Heart right ventricle (tissue), 16 donors: Measurements from ENCODE around the gene KRT77. TPM values are rescaled to one million over a fixed set of nuclear protein-coding genes. Genes with fewer than 3 reads are reported as not detected.

Source experiments
- ATAC-seq, 8 donors: fragments of 200-7000 bp; cut with Tn5 transposase; one replicate each; pipeline ENCODE4 v1.9.1; 2020; ENCODE audit warnings: mild to moderate bottlenecking in 8 of 8, moderate library complexity in 8 of 8, moderate number of reproducible peaks in 1 of 8
- DNase-seq, 2 donors: peaks; one replicate each; pipeline ENCODE4 v3.0.0-alpha.2; 2020
- H3K27ac ChIP-seq, 10 donors: fragments of 200-600 bp; sonication (generic) in 2 of 10; one replicate each; pipeline versions ENCODE4 v1.5.0 to v1.8.0; 2020 to 2022; ENCODE audit warnings: mild to moderate bottlenecking in 3 of 10
- H3K27me3 ChIP-seq, 7 donors: fragments of 200-600 bp; one replicate each; pipeline ENCODE4 v1.8.0; 2021 to 2022; ENCODE audit warnings: mild to moderate bottlenecking in 2 of 7
- H3K36me3 ChIP-seq, 9 donors: fragments of 200-600 bp; sonication (generic) in 1 of 9; one replicate each; pipeline versions ENCODE4 v1.5.0 to v1.8.0; 2020 to 2022; ENCODE audit warnings: mild to moderate bottlenecking in 2 of 9
- H3K4me1 ChIP-seq, 9 donors: fragments of 200-600 bp; sonication (generic) in 1 of 9; one replicate each; pipeline versions ENCODE4 v1.5.0 to v1.8.0; 2020 to 2022; ENCODE audit warnings: mild to moderate bottlenecking in 4 of 9
- H3K4me3 ChIP-seq, 10 donors: fragments of 200-600 bp; sonication (generic) in 2 of 10; one replicate each; pipeline versions ENCODE4 v1.5.0 to v1.8.0; 2020 to 2022; ENCODE audit warnings: mild to moderate bottlenecking in 7 of 10, moderate library complexity in 2 of 10
- H3K9me3 ChIP-seq, 11 donors: fragments of 200-600 bp in 10 of 11; sonication (generic) in 2 of 11; one replicate each; pipeline versions ENCODE4 v1.5.0 to v1.8.0; 2013 to 2022; ENCODE audit warnings: mild to moderate bottlenecking in 2 of 11, control low read depth in 1 of 11, moderate library complexity in 1 of 11
- CTCF ChIP-seq, 9 donors: fragments of 200-600 bp; sonication (generic) in 2 of 9; IDR thresholded peaks; one replicate each; pipeline versions ENCODE4 v1.5.0 to v1.8.0; 2021 to 2022; ENCODE audit warnings: antibody characterized with exemption in 9 of 9, mild to moderate bottlenecking in 5 of 9, moderate library complexity in 1 of 9
- WGBS, 2 donors: extraction: QIAGEN DNeasy Blood & Tissue Kit; methylation state at CpG; one replicate each; pipeline ENCODE4 v1.1.7; 2013; ENCODE audit warnings: inconsistent platforms in 1 of 2; 5-methylcytosine and 5-hydroxymethylcytosine counted together
- intact Hi-C, 10 donors: fragments of 100-400 bp; cut with DNase I; formaldehyde crosslinking; loops; one replicate each; pipeline versions ENCODE4 v1.11.1 to v1.14.2; 2022
- polyA plus RNA-seq, 2 donors: library from polyadenylated mRNA; stranded (reverse); fragments of 200-250 nt; gene quantifications; one replicate each; pipeline ENCODE4 v1.2.3, GENCODE V29; 2013
- total RNA-seq, 10 donors: library from RNA; stranded (reverse); fragmentation: NEBNext Ultra II Directional in 3 of 10; extraction: Animal tissue kit (Norgen Biotek cat#: 25700) in 3 of 10; gene quantifications; one replicate each; pipeline versions ENCODE4 v1.2.1 to v1.2.4, GENCODE V29; 2021 to 2023
- donor health status: Arrhythmogenic right ventricular cardiomyopathy.
- donor health status: ischemic (EF 13 %, LVEDD 7.1; RV severe dilation, severe dysfunction).
- donor health status: healthy with polysubstance abuse.
- donor health status: DM: no; HTN: yes; CAD: no.
- donor health status: DM: no; HTN: no; CAD: no.
- donor health status: ischemic (EF 25% LVEDD 6.9; RV normal size, moderate dysfunction).
- donor health status: ischemic (EF 25% LVEDD 5.7; RV mildly dilated, moderate dysfunction).
- donor health status: healthy.
- donor health status: DM: yes; HTN: yes; CAD: no.
- donor health status: Ischemic cardiomyopathy.
- donor health status: ischemic (EF 35%, LVEDD 5.7; RV mildly dilated, moderate dysfunction).
- donor health status: nonischemic (EF 11% LVEDD 7.7; RV severe dilation, severe dysfunction).
- donor health status: DM: yes; HTN: yes; CAD: no.
- donor health status: PGD.
- donor health status: ischemic (EF 29% LVEDD 5.4; RV normal size, mild dysfunction).
- donor health status: nonischemic (EF 23%, LVEDD 6.1; RV moderate dilation, normal function).

KRT77 gene
- total and polyA plus RNA-seq, 12 donors = 0.08 TPM; not detected in 11

DNA sequence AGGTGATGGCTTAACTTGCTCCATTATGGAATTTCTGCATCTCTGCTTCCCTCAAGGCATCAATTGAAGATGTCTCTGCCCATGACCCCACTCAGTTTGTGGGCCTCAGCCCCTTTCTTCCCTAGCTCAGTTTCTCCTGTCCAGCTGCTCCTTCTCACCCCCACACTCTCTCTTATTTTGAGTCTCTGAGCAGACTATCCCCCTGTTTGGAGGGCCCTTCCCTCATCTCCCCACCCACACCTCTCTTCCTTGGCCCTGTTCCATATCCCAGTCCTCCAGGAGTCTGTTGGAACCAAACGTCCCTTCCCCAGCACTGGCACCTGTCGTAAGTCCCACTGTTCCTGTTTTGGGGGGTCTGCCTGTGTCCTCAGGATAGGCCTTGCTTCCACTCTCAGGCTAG lies 14.8 kb downstream of the KRT77 start:
- Histone ChIP-seq H3K27ac (no peak overlapping the region), H3K4me1 (peaks cover 0 to 12% (median 9%) of the 10 kb centered on the region in 9 donors), H3K36me3 (no peaks in the 10 kb centered on the region), H3K4me3 (no peak overlapping the region), H3K27me3 (peaks cover 0 to 95% (median 66%) of the 10 kb centered on the region in 7 donors), H3K9me3 (no peaks in the 10 kb centered on the region)
- 70 to 75% methylated on average over 2 of the region's 2 CpGs for WGBS, 2 donors
- intact Hi-C loops = no loop called here
- no peak for DNase-seq
- TF ChIP-seq CTCF (IDR thresholded peaks at IDR 0.05) = no peak
- ATAC-seq = no peak

- DNase-seq (no peak), ATAC-seq (no peak)
- intact Hi-C loops = no loop called here
- no peaks in the 10 kb centered on the region for H3K36me3 ChIP-seq
- no peak for TF ChIP-seq CTCF (IDR thresholded peaks at IDR 0.05)
- H3K9me3 ChIP-seq = no peaks in the 10 kb centered on the region
- WGBS, 2 donors = 73 to 76% methylated on average over 8 of the region's 8 CpGs
- H3K4me3 ChIP-seq = no peak overlapping the region
- H3K27ac ChIP-seq = no peak overlapping the region
- peaks cover 0 to 12% (median 9%) of the 10 kb centered on the region in 9 donors for H3K4me1 ChIP-seq
- H3K27me3 ChIP-seq = peaks cover 0 to 89% (median 66%) of the 10 kb centered on the region in 7 donors
Measured at GRCh38 chr12:52687497-52688385, 15.6 kb downstream of the KRT77 start.

DNA sequence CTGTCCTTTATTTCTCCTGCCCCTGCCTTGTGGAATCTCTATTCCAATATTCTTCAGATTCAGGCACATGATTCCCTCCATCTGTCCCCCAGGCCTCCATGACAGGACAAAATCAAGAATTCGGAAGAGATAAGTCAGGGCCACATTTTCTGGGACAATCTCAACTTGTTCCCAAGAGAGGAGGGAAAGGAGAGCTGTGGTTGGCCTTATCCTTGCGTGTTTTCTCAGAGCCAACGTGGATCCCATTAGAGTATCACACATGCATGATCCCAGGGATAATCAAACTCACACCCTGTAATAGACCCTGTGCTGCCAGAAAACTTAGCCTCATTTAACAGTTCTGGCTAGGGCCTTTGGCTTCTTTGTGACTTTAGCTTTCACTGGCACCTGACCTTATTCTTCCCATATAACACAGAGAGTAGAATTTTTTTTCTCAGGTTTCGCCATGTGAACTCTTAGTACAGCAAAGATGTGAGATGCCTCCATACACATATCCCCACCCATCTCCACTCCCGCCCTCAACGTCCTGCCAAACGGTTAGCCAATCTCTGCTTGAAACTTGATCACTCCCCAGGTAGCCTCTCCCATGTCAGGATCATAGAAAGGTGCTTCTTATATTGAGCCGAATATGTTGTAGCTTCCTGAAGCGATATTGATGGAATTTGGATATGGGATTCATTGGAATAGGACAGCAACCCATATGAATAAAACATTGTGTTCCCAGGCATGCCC lies 16.4 kb downstream of the KRT77 start:
- DNase-seq = no peak
- H3K27me3 ChIP-seq = peaks cover 0 to 80% (median 64%) of the 10 kb centered on the region in 7 donors
- WGBS, 2 donors = 77 to 79% methylated on average over 9 of the region's 9 CpGs

More for the DNA sequence above, 16.4 kb downstream of the KRT77 start:
- Histone ChIP-seq H3K4me3 (no peak overlapping the region), H3K4me1 (peaks cover 0 to 12% (median 9%) of the 10 kb centered on the region in 9 donors), H3K9me3 (no peaks in the 10 kb centered on the region), H3K27ac (no peak overlapping the region), H3K36me3 (no peaks in the 10 kb centered on the region)
- intact Hi-C loops = no loop called here
- no peak for TF ChIP-seq CTCF (IDR thresholded peaks at IDR 0.05)
- ATAC-seq = no peak
